AG04449 (cell line): ENCODE data around the gene AFF3.

Source experiments
- CTCF ChIA-PET: fragments of 350-600 bp; formaldehyde crosslinking; extraction: SDS; loops from one replicate; lab custom pipeline; 2021; ENCODE audit warnings: antibody characterized with exemption; lab: Yijun Ruan, JAX
- POLR2A ChIA-PET: fragments of 400-600, 350-600 bp; formaldehyde crosslinking; extraction: SDS; loops from one replicate; lab custom pipeline; 2020; ENCODE audit warnings: antibody characterized with exemption, inconsistent platforms; lab: Yijun Ruan, JAX
- DNase-seq: peaks from one replicate; pipeline ENCODE4 v3.0.0-alpha.2; 2010; ENCODE audit warnings: low read depth, low spot score
- H3K4me3 ChIP-seq: 2 replicates; pipeline ENCODE4 v1.5.1; 2011; ENCODE audit warnings: low read depth, mild to moderate bottlenecking, control low read depth, low read length
- TF ChIP-seq, protein P1 (sequence below): IDR thresholded peaks from one replicate; pipeline ENCODE4 v1.5.1; 2011; ENCODE audit warnings: mild to moderate bottlenecking, moderate library complexity, low read length, control low read depth, inconsistent platforms; ENCODE audit not compliant: insufficient read depth; ENCODE audit errors: missing control alignments

AFF3 gene

DNA sequence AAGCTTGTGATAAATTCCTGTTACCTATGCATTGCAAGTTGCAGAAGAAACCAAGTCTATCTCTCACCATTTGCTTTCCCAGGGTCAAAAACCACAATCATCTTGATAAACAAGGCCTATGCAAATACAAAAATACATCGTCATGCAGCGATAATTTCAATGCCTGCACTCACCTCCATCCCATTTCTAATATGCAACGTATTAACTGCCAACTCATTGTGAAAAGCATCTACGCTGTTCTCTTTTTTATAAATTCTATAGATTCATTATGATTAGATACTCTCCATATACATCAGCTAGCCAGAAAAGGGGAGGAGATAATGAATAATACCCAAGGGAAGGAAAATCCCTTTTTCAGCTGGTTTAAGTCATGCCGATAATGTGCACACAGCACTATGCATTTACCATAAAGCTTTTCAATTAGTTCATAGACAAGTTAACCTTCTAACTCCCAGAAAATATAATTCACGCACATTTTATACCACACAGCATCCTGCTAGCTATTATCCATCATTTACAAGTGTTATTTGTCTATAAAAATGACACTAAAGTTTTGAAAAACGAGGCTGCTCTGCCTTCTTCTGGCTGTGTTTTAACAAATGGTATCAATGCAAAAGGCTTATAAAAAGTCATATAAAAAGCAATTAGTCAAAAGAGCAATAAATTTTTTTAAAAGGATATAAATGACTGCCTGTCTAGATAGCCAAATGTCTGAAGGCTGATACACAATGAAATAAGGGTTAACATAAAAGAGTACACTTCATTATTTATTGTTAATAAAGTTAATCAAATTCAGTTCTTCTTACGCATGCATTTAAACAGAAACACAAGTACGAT is 77.6 kb downstream of the AFF3 start:
- CTCF ChIA-PET, result no interaction called here
- DNase-seq, result no peak
- POLR2A ChIA-PET, result no interaction called here
- TF ChIP-seq, protein P1, sequence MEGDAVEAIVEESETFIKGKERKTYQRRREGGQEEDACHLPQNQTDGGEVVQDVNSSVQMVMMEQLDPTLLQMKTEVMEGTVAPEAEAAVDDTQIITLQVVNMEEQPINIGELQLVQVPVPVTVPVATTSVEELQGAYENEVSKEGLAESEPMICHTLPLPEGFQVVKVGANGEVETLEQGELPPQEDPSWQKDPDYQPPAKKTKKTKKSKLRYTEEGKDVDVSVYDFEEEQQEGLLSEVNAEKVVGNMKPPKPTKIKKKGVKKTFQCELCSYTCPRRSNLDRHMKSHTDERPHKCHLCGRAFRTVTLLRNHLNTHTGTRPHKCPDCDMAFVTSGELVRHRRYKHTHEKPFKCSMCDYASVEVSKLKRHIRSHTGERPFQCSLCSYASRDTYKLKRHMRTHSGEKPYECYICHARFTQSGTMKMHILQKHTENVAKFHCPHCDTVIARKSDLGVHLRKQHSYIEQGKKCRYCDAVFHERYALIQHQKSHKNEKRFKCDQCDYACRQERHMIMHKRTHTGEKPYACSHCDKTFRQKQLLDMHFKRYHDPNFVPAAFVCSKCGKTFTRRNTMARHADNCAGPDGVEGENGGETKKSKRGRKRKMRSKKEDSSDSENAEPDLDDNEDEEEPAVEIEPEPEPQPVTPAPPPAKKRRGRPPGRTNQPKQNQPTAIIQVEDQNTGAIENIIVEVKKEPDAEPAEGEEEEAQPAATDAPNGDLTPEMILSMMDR, result no peak
- no peak overlapping the region for H3K4me3 ChIP-seq

DNA sequence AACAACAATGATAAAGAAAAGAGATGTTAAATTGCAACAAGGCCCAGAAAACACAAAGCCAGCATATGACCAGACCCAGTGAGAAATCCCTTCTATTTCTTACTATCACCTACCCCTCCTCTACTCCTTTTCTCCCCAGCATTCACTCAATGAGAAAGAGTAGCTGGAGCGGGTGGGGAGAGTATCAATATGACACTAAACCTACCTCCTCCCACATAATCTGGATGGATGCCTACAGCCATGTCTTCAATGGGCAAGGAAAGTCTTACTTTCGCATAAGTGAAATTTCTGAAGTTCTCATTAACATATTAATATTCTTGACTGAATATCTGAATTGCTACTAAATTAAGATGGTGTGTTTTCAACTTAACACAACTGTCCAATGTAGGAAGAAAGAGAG is 78.2 kb downstream of the AFF3 start:
- ChIA-PET CTCF (no interaction called here), POLR2A (no interaction called here)
- no peak for DNase-seq
- H3K4me3 ChIP-seq, result no peak overlapping the region
- TF ChIP-seq, protein P1, result no peak

DNA sequence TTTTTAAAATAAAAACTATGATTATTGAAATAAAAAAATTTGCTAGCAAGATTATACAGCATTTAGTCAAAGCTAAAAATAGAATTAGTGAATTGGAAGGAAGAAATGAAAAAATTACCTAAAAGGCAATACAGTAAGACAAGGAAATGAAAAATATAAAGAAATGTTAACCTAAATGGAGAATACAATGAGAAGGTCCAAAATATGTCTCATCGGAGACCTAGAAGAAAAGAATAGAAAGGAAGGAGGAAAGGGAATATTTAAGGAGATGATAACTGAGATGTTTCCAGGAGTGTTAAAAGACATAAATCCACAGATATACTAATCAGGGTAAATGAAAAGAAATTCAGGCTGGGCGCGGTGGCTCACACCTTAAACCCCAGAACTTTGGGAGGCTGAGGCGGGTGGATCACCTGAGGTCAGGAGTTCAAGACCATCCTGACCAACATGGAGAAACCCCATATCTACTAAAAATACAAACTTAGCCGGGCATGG is 78.9 kb downstream of the AFF3 start:
- ChIA-PET POLR2A (no interaction called here), CTCF (no interaction called here)

DNA sequence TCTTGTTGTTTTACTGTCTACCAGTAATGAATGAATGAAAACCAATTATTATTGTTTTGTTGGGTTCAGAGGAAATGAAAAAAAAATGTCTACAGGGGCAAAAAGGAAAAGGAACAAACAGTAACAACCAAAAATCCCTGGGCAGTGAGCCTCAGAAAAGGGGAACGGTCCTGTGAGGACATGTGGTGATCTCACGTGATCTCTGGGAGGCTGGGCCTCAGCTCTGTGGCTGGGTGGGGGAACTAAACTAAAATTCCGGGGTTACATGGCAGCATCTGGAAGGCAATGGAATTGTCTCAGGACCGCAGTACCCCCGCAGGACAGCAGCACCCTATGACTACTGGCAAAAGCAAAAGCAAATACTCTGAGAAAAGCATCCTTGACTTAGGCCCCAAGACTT is 80.1 kb downstream of the AFF3 start:
- DNase-seq, result no peak
- POLR2A ChIA-PET, result no interaction called here
- no peak overlapping the region for H3K4me3 ChIP-seq
- TF ChIP-seq, protein P1, result no peak
- CTCF ChIA-PET, result interaction anchor here (1.3 kb wide), 1 partner anchor 9 kb away, joined by 3 read pairs; no protein-coding TSS in a partner anchor

More for the DNA sequence above, 78.9 kb downstream of the AFF3 start:
- no peak for DNase-seq
- H3K4me3 ChIP-seq, result no peak overlapping the region
- TF ChIP-seq, protein P1, result no peak

DNA sequence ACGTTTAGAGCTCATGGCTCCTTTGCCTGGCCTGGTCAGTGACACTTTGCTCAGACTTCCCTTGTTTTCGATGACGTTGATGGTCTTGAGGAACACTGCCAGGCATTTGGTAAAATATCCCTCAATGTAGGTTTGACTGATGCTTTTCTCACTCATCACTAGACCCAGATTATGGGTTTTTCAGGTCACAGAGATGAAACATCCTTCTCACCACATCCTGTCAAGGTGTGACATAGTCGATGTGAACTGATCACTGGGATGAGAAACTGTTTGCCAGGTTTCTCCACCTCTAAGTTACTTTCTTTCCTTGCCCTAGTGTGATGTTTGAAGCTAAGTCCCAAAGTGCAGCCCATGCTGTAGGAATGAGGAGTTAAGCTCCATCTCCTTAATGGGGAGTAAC is 81.5 kb downstream of the AFF3 start:
- ChIA-PET POLR2A (no interaction called here), CTCF (no interaction called here)
- TF ChIP-seq, protein P1, result no peak
- no peak for DNase-seq
- H3K4me3 ChIP-seq, result no peak overlapping the region

DNA sequence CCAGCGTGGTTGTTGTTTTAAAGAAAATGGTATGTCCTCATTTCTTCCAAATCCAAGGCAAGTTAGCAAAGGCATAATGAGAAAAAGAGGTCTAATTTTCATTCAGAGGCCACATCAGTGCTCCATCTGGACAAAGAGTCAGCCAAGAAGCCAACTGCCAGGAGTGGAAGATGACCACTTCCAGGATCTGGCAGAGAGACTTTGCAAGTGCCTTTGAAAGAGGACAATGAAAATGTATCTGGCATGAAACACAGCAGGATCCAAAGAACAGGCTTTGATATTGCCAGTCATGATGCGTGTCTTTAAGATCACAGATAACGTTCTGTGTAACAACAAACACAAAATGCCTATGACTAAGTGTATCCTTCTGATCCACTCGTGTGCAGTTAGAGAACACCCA is 82.8 kb downstream of the AFF3 start:
- CTCF ChIA-PET, result no interaction called here
- H3K4me3 ChIP-seq, result no peak overlapping the region
- TF ChIP-seq, protein P1, result no peak
- POLR2A ChIA-PET, result no interaction called here
- no peak for DNase-seq
